Astrocyte (in vitro differentiated cells and primary cell): Measurements from ENCODE around the gene COMMD9. TPM values are rescaled to one million over a fixed set of nuclear protein-coding genes. Genes with fewer than 3 reads are reported as not detected.

ENCODE experiments used
- DNase-seq: peaks from one replicate; pipeline ENCODE4 v3.0.0-alpha.2; 2010; ENCODE audit warnings: low read depth
- FAIRE-seq: peaks from 2 replicates; lab custom pipeline; 2011; peaks lifted over from hg19 to GRCh38; lab: Jason Lieb, UNC
- H2AFZ ChIP-seq: 2 replicates; pipeline ENCODE4 v1.6.0; 2012; ENCODE audit warnings: low read depth, low read length, inconsistent platforms
- H3K27ac ChIP-seq: 2 replicates; pipeline ENCODE4 v1.5.1; 2011; ENCODE audit warnings: low read depth, low read length, inconsistent platforms
- H3K27me3 ChIP-seq: 2 replicates; pipeline ENCODE4 v1.6.0; 2011; ENCODE audit warnings: low read length, inconsistent platforms; ENCODE audit not compliant: insufficient read depth
- H3K36me3 ChIP-seq: 2 replicates; pipeline ENCODE4 v1.5.1; 2011; ENCODE audit warnings: low read length, inconsistent platforms; ENCODE audit not compliant: insufficient read depth
- H3K4me1 ChIP-seq: 2 replicates; pipeline ENCODE4 v1.5.1; 2011; ENCODE audit warnings: low read length, inconsistent platforms; ENCODE audit not compliant: insufficient read depth
- H3K4me2 ChIP-seq: 2 replicates; pipeline ENCODE4 v1.6.0; 2012; ENCODE audit warnings: low read length, inconsistent platforms
- H3K4me3 ChIP-seq: 2 replicates; pipeline ENCODE4 v1.5.1; 2011; ENCODE audit warnings: low read depth, mild to moderate bottlenecking, low read length, inconsistent platforms; ENCODE audit not compliant: insufficient read depth
- H3K79me2 ChIP-seq: 2 replicates; pipeline ENCODE4 v1.6.0; 2012; ENCODE audit warnings: mild to moderate bottlenecking, low read length, inconsistent platforms; ENCODE audit not compliant: insufficient read depth
- H3K9ac ChIP-seq: 2 replicates; pipeline ENCODE4 v1.6.0; 2012; ENCODE audit warnings: mild to moderate bottlenecking, low read length, inconsistent platforms
- H3K9me3 ChIP-seq: 2 replicates; pipeline ENCODE4 v1.5.1; 2012; ENCODE audit warnings: low read depth, mild to moderate bottlenecking, low read length, inconsistent platforms; ENCODE audit not compliant: insufficient read depth
- H4K20me1 ChIP-seq: 2 replicates; pipeline ENCODE4 v1.6.0; 2012; ENCODE audit warnings: low read length, inconsistent platforms; ENCODE audit not compliant: insufficient read depth
- H3K27ac Mint-ChIP-seq: one replicate; pipeline ENCODE4 v1.8.0; 2021; ENCODE audit warnings: mild to moderate bottlenecking, mixed read lengths; ENCODE audit not compliant: unreplicated experiment
- H3K27me3 Mint-ChIP-seq: one replicate; pipeline ENCODE4 v1.8.0; 2021; ENCODE audit warnings: low read depth, mixed read lengths; ENCODE audit not compliant: unreplicated experiment
- H3K36me3 Mint-ChIP-seq: one replicate; pipeline ENCODE4 v1.8.0; 2021; ENCODE audit warnings: low read depth, mixed read lengths; ENCODE audit not compliant: unreplicated experiment
- H3K4me1 Mint-ChIP-seq: one replicate; pipeline ENCODE4 v1.8.0; 2021; ENCODE audit warnings: low read depth, mixed read lengths; ENCODE audit not compliant: unreplicated experiment
- H3K4me3 Mint-ChIP-seq: one replicate; pipeline ENCODE4 v1.8.0; 2021; ENCODE audit warnings: mild to moderate bottlenecking, moderate library complexity, mixed read lengths; ENCODE audit not compliant: unreplicated experiment
- H3K9me3 Mint-ChIP-seq: one replicate; pipeline ENCODE4 v1.8.0; 2021; ENCODE audit warnings: mild to moderate bottlenecking, mixed read lengths; ENCODE audit not compliant: unreplicated experiment
- EZH2 ChIP-seq: IDR thresholded peaks from 2 replicates; pipeline ENCODE4 v1.6.1; 2012; ENCODE audit warnings: mild to moderate bottlenecking, low read length, inconsistent platforms; ENCODE audit not compliant: insufficient read depth
- total RNA-seq: library from RNA; stranded (reverse); gene quantifications from 2 replicates; pipeline ENCODE4 v1.2.1, GENCODE V29; 2021
- TF ChIP-seq, protein P1 (sequence below): IDR thresholded peaks from 2 replicates; pipeline ENCODE4 v1.5.1; 2011; ENCODE audit warnings: low read depth, mild to moderate bottlenecking, inconsistent platforms, low read length, moderate library complexity; ENCODE audit not compliant: insufficient read depth

Gene COMMD9
- total RNA-seq, 1 donor from 2014 or later: 78.4 TPM

DNA sequence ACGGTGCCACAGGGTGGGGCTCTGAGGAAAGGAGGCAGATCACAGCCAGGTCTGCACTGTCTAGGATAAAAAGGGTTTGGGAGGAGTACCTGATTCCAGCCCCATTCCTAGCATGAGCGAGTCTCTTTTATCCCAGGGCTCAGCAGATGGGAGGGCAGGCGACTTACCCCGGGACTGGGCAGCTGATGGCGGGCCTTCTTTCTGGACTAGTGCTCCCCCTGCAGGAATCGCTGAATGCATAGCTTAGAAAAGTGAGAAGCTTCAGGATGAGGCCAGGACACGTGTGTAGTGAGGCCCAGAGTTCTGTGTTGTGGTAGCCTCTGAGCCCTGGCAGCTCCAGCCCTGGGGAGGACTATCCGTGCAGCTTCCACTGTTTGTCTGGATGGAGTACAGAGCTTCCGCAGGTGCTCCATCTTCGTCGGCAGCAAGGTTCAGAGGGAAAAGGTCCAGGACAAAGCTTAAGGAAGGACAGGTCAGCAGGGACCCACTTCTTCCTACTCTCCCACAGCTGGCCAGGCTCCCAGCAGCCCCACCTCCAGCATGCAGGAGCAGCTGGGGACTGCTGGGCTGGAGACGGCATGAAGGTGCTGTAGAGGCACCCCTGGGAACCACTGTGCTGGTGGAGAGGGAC is 30.4 kb downstream of the COMMD9 start:
- Histone ChIP-seq H3K27ac (no peak overlapping the region), H3K4me3 (no peak overlapping the region), H3K9ac (no peak overlapping the region), H3K79me2 (no peaks in the 10 kb centered on the region), H3K4me2 (no peak overlapping the region), H4K20me1 (no peaks in the 10 kb centered on the region), H3K9me3 (no peaks in the 10 kb centered on the region), H3K4me1 (no peaks in the 10 kb centered on the region), H2AFZ (no peak overlapping the region), H3K27me3 (peaks cover 26% of the 10 kb centered on the region), H3K36me3 (no peaks in the 10 kb centered on the region)
- peak; percentile 42 for DNase-seq
- no peak for FAIRE-seq
- Mint-ChIP-seq H3K27me3 (peaks cover 14% of the 10 kb centered on the region), H3K9me3 (no peaks in the 10 kb centered on the region), H3K27ac (no peak overlapping the region), H3K4me1 (peaks cover 18% of the 10 kb centered on the region), H3K36me3 (no peaks in the 10 kb centered on the region), H3K4me3 (peak overlapping the region; percentile 47)
- TF ChIP-seq EZH2: no peak
- TF ChIP-seq, protein P1, sequence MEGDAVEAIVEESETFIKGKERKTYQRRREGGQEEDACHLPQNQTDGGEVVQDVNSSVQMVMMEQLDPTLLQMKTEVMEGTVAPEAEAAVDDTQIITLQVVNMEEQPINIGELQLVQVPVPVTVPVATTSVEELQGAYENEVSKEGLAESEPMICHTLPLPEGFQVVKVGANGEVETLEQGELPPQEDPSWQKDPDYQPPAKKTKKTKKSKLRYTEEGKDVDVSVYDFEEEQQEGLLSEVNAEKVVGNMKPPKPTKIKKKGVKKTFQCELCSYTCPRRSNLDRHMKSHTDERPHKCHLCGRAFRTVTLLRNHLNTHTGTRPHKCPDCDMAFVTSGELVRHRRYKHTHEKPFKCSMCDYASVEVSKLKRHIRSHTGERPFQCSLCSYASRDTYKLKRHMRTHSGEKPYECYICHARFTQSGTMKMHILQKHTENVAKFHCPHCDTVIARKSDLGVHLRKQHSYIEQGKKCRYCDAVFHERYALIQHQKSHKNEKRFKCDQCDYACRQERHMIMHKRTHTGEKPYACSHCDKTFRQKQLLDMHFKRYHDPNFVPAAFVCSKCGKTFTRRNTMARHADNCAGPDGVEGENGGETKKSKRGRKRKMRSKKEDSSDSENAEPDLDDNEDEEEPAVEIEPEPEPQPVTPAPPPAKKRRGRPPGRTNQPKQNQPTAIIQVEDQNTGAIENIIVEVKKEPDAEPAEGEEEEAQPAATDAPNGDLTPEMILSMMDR: peak; percentile 61

DNA sequence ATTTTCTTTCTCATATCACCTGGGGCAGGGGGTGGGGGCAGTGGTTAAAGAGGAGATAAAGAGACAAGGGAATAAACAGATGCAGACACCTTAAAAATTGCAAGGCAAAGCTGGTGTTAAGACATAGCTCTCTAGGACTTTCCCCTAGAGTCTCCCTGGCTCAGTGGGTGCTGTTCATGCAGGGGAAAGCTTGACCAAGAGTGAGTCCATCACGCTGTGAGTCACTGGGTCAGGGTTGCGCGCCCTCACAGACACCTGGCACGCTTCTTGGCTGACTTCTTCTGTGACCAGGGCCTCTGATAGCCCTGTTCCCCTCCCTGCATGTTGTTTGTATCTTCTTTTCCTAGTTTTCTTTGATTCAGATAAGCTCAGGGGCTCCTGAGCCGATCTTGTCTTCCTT is 31.9 kb downstream of the COMMD9 start:
- peaks cover 18% of the 10 kb centered on the region for H3K4me1 Mint-ChIP-seq
- Histone ChIP-seq H3K4me2 (no peak overlapping the region), H3K27ac (no peak overlapping the region), H3K4me3 (no peak overlapping the region), H3K36me3 (no peaks in the 10 kb centered on the region), H3K9ac (no peak overlapping the region), H3K79me2 (no peaks in the 10 kb centered on the region), H2AFZ (no peak overlapping the region), H3K27me3 (peaks cover 19% of the 10 kb centered on the region), H4K20me1 (no peaks in the 10 kb centered on the region), H3K9me3 (no peaks in the 10 kb centered on the region), H3K4me1 (no peaks in the 10 kb centered on the region)
- TF ChIP-seq, protein P1: no peak
- no peak for TF ChIP-seq EZH2
- DNase-seq (no peak), FAIRE-seq (no peak)
- H3K27me3 Mint-ChIP-seq: peaks cover 16% of the 10 kb centered on the region
- H3K4me3 Mint-ChIP-seq: no peak overlapping the region
- H3K9me3 Mint-ChIP-seq: no peaks in the 10 kb centered on the region
- no peak overlapping the region for H3K27ac Mint-ChIP-seq
- H3K36me3 Mint-ChIP-seq: no peaks in the 10 kb centered on the region

DNA sequence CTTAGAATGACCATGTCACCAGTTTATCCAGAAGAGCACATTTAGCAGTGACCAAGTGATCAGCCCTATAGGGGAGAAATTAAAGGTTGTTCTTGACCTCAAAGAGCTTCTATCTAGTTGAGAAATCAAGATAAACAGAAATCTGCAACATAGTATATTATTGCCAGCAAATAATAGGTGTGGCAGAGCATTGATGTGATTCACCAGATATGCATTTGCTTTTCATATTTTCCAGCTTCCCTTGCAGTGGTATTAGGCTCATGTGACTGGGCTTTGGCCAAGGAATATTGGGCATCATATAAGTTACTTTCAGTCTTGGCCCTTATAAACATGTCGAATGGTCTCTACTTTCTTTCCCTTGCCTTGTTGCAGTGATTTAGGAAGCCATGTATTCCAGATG is 34.5 kb downstream of the COMMD9 start:
- Histone ChIP-seq H4K20me1 (no peaks in the 10 kb centered on the region), H3K4me1 (peaks cover under 1% of the 10 kb centered on the region), H3K79me2 (no peaks in the 10 kb centered on the region), H2AFZ (no peak overlapping the region), H3K4me3 (no peak overlapping the region), H3K27me3 (peaks cover 10% of the 10 kb centered on the region), H3K27ac (no peak overlapping the region), H3K9me3 (no peaks in the 10 kb centered on the region), H3K9ac (no peak overlapping the region), H3K4me2 (no peak overlapping the region), H3K36me3 (no peaks in the 10 kb centered on the region)
- Mint-ChIP-seq H3K4me3 (no peak overlapping the region), H3K4me1 (peaks cover 21% of the 10 kb centered on the region), H3K27ac (no peak overlapping the region), H3K9me3 (no peaks in the 10 kb centered on the region), H3K36me3 (no peaks in the 10 kb centered on the region), H3K27me3 (peaks cover 5% of the 10 kb centered on the region)
- TF ChIP-seq, protein P1: no peak
- TF ChIP-seq EZH2: no peak
- FAIRE-seq (no peak), DNase-seq (peak; percentile 18)
